ENCODE measurements around the gene NTRK1.

Gene NTRK1

DNA sequence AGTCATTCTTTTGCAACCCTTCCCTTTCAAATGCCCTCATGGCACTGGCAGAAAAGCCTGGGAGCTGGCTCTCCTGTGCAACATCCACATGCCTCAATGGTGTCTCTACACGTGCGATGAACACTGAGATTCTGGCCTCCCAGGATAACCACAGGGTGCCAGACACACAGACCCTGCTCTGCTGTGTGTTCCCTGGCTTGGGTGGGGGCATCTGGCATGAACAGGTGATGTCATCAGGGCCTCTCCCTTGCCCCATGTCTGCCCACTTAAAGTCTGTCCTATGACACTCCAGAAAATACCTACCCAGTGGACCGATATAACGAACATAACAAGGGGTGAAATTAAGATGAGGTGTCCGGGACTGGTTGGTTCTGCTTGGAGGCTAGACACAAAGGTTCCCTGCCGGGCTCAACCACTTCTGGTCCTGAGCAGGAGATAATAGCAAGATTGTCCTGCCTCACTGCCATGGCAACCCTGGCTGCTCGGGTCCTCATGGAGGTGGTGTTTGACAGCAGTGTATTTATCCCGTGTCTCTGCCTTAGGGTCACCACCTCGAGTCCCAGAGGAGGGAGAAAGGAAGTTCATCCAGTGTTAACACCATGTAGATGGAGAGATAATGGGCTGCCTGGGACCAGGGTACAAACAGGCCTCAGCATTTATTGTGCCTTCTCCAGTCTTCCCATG is 21.1 kb upstream of the NTRK1 start:
- FAIRE-seq (no peak), DNase-seq (ENCODE audit: insufficient read length, low spot score) (no peak)
- TF ChIP-seq, protein P1, sequence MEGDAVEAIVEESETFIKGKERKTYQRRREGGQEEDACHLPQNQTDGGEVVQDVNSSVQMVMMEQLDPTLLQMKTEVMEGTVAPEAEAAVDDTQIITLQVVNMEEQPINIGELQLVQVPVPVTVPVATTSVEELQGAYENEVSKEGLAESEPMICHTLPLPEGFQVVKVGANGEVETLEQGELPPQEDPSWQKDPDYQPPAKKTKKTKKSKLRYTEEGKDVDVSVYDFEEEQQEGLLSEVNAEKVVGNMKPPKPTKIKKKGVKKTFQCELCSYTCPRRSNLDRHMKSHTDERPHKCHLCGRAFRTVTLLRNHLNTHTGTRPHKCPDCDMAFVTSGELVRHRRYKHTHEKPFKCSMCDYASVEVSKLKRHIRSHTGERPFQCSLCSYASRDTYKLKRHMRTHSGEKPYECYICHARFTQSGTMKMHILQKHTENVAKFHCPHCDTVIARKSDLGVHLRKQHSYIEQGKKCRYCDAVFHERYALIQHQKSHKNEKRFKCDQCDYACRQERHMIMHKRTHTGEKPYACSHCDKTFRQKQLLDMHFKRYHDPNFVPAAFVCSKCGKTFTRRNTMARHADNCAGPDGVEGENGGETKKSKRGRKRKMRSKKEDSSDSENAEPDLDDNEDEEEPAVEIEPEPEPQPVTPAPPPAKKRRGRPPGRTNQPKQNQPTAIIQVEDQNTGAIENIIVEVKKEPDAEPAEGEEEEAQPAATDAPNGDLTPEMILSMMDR (IDR thresholded peaks at IDR 0.05; ENCODE audit: insufficient read depth, missing control alignments): no peak

- TF ChIP-seq, protein P1 (IDR thresholded peaks at IDR 0.05; ENCODE audit: insufficient read depth, missing control alignments): no peak
- DNase-seq (ENCODE audit: insufficient read length, low spot score) (no peak), FAIRE-seq (no peak)
Measured at GRCh38 chr1:156840186-156840897, 20.3 kb upstream of the NTRK1 start.

- TF ChIP-seq, protein P1 (IDR thresholded peaks at IDR 0.05; ENCODE audit: insufficient read depth, missing control alignments): no peak
- DNase-seq (ENCODE audit: insufficient read length, low spot score): no peak
- no peak for FAIRE-seq
Measured at GRCh38 chr1:156840898-156841279, 19.8 kb upstream of the NTRK1 start.

GRCh38 chr1:156841295-156841855 is 19.3 kb upstream of the NTRK1 start:
- TF ChIP-seq, protein P1 (IDR thresholded peaks at IDR 0.05; ENCODE audit: insufficient read depth, missing control alignments): no peak
- DNase-seq (ENCODE audit: insufficient read length, low spot score) (no peak), FAIRE-seq (no peak)

DNA sequence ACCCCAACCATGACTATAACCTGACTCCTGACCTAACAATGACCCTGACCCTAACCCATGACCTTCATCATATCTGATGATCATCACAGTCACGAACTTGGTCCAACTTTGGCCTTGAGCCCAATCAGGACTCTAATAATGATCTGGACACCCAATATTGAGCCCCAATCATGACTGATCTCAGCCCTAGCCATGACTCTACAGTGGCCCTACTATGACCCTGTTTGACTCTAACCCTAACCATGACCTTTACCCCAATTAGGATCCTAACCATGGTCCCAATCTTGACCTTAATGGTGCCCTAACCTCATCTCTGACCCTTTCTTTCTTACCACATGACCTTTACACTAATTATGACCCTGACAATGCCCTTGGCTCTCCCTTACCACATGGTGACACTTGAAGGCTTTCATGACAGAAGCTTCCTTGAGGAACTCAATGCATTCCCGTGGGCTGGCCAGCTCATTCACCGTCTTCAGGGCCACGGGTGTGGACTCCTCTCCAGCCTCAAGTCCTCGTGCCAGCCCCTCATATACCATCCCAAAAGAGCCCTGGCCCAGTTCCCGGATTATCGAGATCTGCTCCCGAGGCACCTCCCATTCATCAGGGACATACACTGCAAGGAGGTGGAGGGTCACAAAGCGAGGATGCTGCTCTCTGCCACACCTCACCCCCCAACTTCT is 17.9 kb upstream of the NTRK1 start:
- TF ChIP-seq, protein P1 (IDR thresholded peaks at IDR 0.05; ENCODE audit: insufficient read depth, missing control alignments): no peak
- FAIRE-seq (no peak), DNase-seq (ENCODE audit: insufficient read length, low spot score) (no peak)

DNA sequence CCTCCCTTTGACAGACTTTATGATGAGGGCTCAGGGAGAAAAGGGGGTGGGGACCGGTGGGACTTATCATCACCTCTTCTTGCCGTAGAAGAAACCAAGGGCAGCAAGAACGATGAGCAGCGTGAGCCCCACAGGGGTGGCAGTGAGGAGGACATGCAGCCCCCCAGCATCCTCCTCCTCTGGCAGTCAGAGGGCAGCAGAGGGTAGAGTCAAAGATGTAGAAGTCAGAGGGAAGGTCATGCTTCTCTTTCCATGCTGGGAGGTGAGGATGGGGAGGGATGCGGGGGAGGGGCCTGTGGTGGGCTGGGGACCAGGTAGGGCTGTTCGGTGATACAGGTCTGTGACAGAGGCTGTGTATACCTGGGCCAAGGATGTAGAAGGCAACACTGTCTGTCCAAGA is 16.6 kb upstream of the NTRK1 start:
- TF ChIP-seq, protein P1 (IDR thresholded peaks at IDR 0.05; ENCODE audit: insufficient read depth, missing control alignments): no peak
- FAIRE-seq (no peak), DNase-seq (ENCODE audit: insufficient read length, low spot score) (no peak)
